Hepatocyte (in vitro differentiated cells): ENCODE data around the gene PTPN6.

ENCODE experiments used
- CTCF ChIP-seq: fragments of 200-600 bp; sonication (generic); IDR thresholded peaks from 2 replicates; pipeline ENCODE4 v1.5.1; 2016; ENCODE audit warnings: antibody characterized with exemption, mild to moderate bottlenecking; ENCODE audit not compliant: poor library complexity
- EZH2 ChIP-seq: fragments of 200-600 bp; sonication (generic); IDR thresholded peaks from 2 replicates; pipeline ENCODE4 v1.6.1; 2016; ENCODE audit warnings: antibody characterized with exemption, mild to moderate bottlenecking, borderline replicate concordance

DNA sequence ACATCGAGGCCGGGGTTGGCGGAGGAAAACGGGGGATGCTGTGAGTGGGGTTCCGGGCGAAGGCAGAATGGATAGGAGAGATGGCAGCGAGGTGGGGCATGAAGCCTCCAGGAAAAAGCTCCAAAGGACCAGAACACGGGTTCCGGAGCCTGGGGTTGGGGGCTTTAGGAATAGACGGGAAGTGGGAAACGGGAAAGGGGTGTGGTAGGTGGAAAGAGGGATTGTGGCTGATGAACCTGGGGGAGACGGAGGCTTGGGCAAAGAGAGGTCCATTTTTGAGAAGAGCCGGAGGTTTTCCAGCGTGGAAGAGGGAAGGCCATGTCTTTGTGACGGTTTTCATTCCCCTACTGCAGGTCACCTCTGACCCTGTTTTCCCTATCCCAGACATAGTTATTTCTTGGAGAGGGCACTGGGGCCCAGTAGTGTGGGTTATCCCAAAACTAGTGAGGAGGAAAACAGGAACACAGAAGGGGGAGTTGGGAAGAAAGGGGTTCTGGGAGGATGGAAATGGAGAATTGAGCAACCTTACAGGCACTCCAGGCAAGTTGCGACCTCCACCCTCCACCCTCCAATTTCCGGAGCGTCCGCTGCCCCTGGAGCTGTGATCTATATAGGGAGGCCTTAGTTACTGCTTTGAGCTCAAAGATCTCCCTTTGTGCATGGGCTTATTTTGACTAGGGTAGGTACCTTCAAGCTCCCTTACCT is 22.3 kb upstream of the PTPN6 start:
- no peak for TF ChIP-seq CTCF
- TF ChIP-seq EZH2 = no peak
